Measurements from ENCODE around the gene PAIP1.

PAIP1 gene

DNA sequence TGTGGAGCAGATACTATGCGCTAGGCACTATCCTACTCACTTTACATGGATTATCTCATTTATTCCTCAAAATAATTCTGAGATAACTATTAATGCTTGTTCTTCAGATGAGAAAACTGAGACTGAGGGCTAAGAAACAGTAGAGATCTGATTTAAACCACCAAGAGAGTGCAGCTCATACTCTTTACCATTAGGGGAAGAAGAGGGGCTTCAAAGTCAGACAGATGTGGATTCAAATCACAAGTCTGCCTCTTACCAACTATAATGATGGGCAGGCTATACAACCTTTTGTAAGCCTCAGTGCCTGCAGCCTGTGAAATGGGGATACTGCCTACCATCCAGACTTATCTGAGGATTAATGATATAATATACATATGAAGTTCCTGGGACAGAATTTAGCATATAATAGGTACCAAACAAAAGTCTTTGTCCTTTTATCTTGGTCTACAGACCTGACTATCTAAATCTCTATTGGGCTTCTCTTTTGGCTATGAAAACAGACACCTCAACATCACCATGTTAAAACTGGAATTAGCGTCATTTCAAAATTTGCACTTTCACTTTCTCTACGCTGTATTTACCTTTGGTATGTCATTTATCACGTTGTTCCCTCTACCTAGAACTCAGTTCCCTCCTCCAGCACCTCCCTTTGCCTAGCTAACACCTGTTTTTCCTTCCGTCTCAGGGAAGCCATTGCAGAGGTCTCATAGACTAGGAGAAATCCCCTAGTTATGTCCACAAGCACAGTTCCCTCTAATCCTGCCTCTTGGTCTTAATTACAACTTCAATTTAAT is 59.4 kb downstream of the PAIP1 start:
- TF ChIP-seq Cebpa-rat (IDR thresholded peaks at IDR 0.05) = no peak
- H3K4me1 ChIP-seq = no peaks in the 10 kb centered on the region
- no peaks in the 10 kb centered on the region for H4K20me1 ChIP-seq
- H3K9ac ChIP-seq = no peak overlapping the region
- no peaks in the 10 kb centered on the region for H3K27me3 ChIP-seq
- H3K27ac ChIP-seq = no peak overlapping the region
- H3K9me3 ChIP-seq = no peaks in the 10 kb centered on the region
- H3K4me2 ChIP-seq = no peak overlapping the region
- H3K36me3 ChIP-seq = peaks cover 46% of the 10 kb centered on the region
- H3K4me3 ChIP-seq = no peak overlapping the region

DNA sequence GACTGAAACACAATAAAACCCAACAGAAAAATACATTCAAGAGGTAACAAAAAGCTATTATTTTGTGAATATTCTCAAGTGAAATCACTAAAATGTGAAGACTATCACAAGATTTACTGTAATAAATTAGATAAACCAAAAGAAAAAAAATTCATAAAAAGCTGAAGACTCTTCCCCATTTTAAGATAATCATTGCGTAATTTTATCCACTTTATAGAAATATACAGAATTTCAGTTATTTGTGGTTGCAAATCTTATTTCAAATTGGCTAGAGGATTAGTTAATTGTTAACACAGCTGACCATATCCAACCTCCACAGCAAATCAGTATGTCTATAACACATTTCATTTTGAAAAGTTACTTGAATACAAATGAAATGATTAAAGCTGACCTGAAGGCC is 65.6 kb downstream of the PAIP1 start:
- no peak; the same call in 1 of the 2 replicates for TF ChIP-seq Cebpa-rat (IDR thresholded peaks at IDR 0.05)
- Histone ChIP-seq H3K4me2 (no peak overlapping the region), H3K4me3 (no peak overlapping the region), H4K20me1 (no peaks in the 10 kb centered on the region), H3K36me3 (peaks cover 34% of the 10 kb centered on the region), H3K27me3 (no peaks in the 10 kb centered on the region), H3K4me1 (no peaks in the 10 kb centered on the region), H3K27ac (no peak overlapping the region), H3K9me3 (no peaks in the 10 kb centered on the region), H3K9ac (no peak overlapping the region)

DNA sequence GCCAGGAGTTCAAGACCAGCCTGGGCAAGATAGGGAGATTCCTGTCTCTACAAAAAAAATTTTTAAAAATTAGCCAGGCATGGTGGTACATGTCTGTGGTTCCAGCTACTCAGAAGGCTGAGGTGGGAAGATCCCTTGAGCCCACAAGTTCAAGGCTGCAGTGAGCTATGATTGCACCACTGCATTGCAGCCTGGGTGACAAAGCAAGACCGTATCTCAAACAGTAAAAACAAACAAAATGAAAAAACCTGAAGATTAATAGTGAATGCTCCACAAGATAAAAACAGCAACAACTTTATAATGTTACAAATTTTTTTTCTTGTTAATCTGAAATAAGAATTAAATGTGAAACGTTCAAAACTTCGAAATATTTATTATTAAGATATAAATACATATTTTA is 70.5 kb downstream of the PAIP1 start:
- H3K9me3 ChIP-seq = no peaks in the 10 kb centered on the region
- peaks cover 16% of the 10 kb centered on the region for H3K36me3 ChIP-seq
- no peak for TF ChIP-seq Cebpa-rat (IDR thresholded peaks at IDR 0.05)
- H3K27me3 ChIP-seq = no peaks in the 10 kb centered on the region
- H3K4me3 ChIP-seq = no peak overlapping the region
- peaks cover 27% of the 10 kb centered on the region for H3K4me1 ChIP-seq
- no peaks in the 10 kb centered on the region for H4K20me1 ChIP-seq
- no peak overlapping the region for H3K4me2 ChIP-seq
- no peak overlapping the region for H3K27ac ChIP-seq
- H3K9ac ChIP-seq = no peak overlapping the region

DNA sequence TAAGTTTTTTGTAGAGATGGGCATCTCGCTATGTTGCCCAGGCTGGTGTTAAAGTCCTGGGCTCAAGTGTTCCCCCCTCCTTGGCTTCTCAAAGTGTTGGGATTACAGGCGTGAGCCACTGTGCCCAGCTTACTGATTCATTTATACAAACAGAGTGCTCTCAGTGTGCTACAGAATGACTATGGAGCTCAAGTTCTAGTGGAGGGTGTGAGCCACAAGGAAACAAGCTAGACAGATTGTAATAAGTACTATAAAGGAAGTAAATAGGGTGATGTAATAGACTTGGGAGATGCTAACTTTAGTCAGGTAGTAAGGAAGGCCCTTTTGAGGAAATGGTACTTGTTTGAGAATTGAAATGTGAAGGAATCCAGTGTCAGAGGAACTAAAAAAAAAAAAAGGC is 71.5 kb downstream of the PAIP1 start:
- H3K27me3 ChIP-seq = no peaks in the 10 kb centered on the region
- H3K9me3 ChIP-seq = no peaks in the 10 kb centered on the region
- peaks cover 16% of the 10 kb centered on the region for H3K36me3 ChIP-seq
- H3K4me1 ChIP-seq = peaks cover 27% of the 10 kb centered on the region
- TF ChIP-seq Cebpa-rat (IDR thresholded peaks at IDR 0.05) = no peak
- H3K27ac ChIP-seq = no peak overlapping the region
- H3K4me2 ChIP-seq = peak overlapping the region; percentile 80
- H4K20me1 ChIP-seq = no peaks in the 10 kb centered on the region
- no peak overlapping the region for H3K4me3 ChIP-seq
- no peak overlapping the region for H3K9ac ChIP-seq

DNA sequence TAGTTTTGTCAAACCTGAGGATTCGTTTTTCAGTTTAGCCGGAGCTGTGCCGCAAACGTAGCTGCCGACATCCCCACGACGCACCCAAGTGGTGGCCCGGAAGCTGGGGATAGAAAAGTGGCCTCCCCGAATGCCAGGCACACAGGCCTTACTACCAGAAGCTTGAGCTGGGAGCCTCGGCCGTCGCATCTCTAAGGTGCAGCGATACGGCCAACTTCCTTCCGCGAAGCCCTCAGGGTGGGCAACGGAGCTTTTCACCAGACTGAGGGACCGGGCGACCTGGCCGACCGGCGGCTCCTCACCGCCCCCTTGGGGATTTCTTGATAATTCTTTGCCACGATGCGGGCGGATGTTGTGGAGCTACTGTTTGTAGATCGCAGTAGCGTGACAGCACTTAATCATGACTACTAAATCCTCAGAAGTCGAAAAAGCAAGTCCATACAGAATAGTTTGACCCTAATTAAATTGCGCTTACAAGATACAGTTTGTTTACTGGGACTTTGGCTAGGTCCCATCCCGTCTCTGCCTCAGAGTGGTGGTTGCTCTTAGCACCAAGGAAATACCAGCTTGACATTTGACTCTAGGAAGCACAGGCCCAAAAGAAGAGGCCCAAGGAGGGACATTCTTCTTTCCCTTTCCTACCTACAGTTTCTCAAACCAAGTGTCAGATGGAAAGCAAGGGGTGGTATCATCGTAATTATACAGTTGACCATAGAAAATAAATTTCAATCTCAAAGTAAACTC is 72.6 kb downstream of the PAIP1 start:
- Histone ChIP-seq H3K36me3 (peaks cover 9% of the 10 kb centered on the region), H3K27me3 (no peaks in the 10 kb centered on the region), H3K4me1 (peaks cover 27% of the 10 kb centered on the region), H4K20me1 (no peaks in the 10 kb centered on the region), H3K27ac (peak overlapping the region; percentile 95), H3K4me3 (peak overlapping the region; percentile 79), H3K9ac (peak overlapping the region; percentile 90), H3K9me3 (no peaks in the 10 kb centered on the region), H3K4me2 (peak overlapping the region; percentile 80)
- TF ChIP-seq Cebpa-rat (IDR thresholded peaks at IDR 0.05) = no peak

DNA sequence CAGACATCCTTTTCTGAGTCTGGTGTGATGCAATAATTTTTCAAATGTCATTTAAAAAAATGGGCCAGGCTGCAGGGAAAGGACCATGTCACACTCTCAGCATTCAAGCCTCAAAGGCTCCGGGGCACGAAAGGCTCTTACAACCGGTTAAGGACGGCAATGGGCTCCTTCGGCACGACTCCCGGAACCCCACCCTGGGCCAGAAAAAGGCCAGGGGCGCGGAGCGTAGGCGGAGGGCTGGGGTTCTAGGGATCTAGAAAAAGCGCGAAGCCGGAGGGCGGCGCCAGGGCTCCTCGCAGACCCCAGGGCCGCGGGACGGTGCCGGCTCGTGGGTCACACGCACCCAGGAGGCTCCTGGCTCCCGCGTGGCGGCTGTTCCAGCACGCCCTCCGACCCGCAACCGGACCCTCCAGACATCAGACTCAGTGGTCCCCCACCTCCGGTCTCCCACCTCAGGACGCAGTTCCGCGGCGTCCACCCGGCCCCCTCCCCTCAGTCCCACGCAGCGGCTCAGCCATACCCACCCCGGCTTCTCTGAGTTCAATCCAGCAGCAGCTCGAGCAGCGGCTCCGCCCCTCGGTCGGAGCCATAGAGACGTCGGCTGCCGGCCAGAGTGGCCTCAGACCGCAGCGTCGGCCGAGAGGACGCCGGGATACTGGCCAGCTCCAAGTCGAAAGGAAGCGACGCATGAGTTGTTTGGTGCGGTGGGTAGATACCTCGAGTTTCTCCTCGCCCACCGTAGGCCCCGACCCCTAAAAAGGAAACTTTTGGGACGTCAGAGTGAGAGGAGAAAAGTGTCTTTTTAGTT is 73.4 kb downstream of the PAIP1 start, which contains the start of gene TMEM267:
Gene TMEM267, minus strand, starts transcription at position 568 of the 808 bp plus-strand sequence. CDS start 29,896 bp downstream, outside the sequence.
- TF ChIP-seq Cebpa-rat (IDR thresholded peaks at IDR 0.05) = peak; percentile 89
- Histone ChIP-seq H3K9me3 (no peaks in the 10 kb centered on the region), H3K4me1 (peaks cover 27% of the 10 kb centered on the region), H3K36me3 (peaks cover 1% of the 10 kb centered on the region), H3K27me3 (no peaks in the 10 kb centered on the region), H3K4me3 (peak within 1 kb of the TSS; percentile 79), H3K9ac (peak within 1 kb of the TSS; percentile 90), H4K20me1 (no peaks in the 10 kb centered on the region), H3K27ac (peak within 1 kb of the TSS; percentile 95), H3K4me2 (peak within 1 kb of the TSS; percentile 80)

DNA sequence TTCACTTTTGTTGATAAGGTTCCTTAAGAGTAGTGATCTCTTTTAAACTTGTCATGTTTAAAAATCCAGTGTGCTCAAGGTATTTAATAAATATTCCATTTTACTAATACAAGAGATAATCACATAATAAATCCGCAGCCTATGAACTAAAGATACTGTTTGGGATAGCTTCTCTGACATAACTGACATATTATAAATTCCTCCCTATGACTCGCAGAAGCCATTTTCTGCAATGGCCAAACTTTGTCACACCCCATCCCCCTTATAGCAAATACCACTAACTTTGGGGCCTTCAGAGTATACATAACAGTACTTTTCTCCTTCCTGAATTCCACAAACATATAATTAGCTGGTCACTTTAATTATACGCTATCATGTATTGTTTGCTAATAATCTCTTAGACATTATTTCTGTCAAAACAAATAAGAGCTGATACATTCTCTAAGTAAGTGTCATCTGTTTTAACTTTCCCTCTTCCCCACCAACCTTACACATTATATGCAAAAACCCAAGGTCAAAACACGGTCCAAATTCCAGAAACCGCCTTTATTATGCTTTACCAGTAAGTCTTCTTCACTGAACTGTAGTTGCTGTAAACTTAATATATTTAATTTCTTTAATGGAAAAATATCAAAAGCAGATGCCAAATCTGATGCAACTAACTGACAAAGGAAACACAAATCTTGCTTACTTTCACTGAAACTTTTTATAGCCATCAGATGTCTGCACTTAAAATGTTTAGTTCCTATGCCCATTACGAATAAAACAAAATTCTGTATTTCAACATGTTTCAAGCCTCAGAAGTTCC is 74.2 kb downstream of the PAIP1 start:
- H3K27me3 ChIP-seq = no peaks in the 10 kb centered on the region
- H3K9me3 ChIP-seq = no peaks in the 10 kb centered on the region
- H3K4me1 ChIP-seq = peaks cover 27% of the 10 kb centered on the region
- H3K36me3 ChIP-seq = no peaks in the 10 kb centered on the region
- peak overlapping the region; percentile 80 for H3K4me2 ChIP-seq
- TF ChIP-seq Cebpa-rat (IDR thresholded peaks at IDR 0.05) = no peak
- H3K9ac ChIP-seq = peak overlapping the region; percentile 90
- H3K4me3 ChIP-seq = peak overlapping the region; percentile 79
- peak overlapping the region; percentile 95 for H3K27ac ChIP-seq
- H4K20me1 ChIP-seq = no peaks in the 10 kb centered on the region
